GM12801 (cell line): ENCODE measurements around the gene STRIP1.

Experiments
- CTCF ChIP-seq: IDR thresholded peaks from one replicate; pipeline ENCODE4 v1.5.1; 2011; ENCODE audit warnings: control low read depth; ENCODE audit not compliant: insufficient read length; ENCODE audit errors: extremely low read depth

The STRIP1 gene

GRCh38 chr1:110102081-110102480 is 67.7 kb downstream of the STRIP1 start:
- TF ChIP-seq CTCF: no peak
